ENCODE data around the gene AK1. TPM values are rescaled to one million over a fixed set of nuclear protein-coding genes. Genes with fewer than 3 reads are reported as not detected.

AK1 gene
- total and polyA plus RNA-seq, 10 of the 15 experiments (the other 5 are each of a cell fraction or from before 2014, with no cell fraction given), result 0.23 to 3.1 (median 1.8) TPM

DNA sequence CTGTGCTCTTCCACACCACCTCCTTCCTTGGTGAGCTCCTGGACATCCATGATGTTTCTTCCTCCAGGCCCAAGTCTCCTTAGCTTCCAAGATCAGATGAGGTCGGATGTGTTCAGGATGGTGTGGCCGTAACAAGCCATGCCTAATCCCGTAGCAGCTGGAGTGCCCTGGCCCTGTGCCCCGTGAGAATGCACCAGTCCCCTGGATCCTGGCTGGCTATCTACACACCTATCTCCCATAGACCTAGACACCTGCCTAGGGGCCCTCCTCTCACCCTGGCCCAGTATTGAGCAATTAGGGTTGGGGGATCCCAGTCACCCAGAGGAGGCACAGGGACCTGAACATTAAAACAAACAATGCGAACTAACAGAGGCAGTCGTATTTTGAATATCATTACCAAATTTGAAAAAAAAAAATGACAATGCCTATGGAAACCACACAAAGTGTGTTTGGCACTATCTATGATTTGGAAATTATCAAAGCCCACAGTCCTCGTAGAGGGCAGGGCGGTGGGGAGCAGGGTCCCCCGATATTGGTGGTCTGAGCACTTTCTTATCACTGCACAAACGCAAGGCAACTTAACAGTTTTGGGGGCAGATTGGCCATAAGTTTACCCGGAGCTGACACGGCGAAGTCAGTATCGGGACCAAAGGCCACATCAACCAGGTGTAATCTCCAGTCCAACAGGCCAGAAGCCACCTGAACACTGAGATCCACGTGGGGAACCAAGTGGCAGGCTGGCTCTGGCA lies 36.2 kb downstream of the AK1 start:
- TF ChIP-seq CBX3 (IDR thresholded peaks at IDR 0.05; ENCODE audit: borderline replicate concordance, low read depth) (no peak), FOXK2 (IDR thresholded peaks at IDR 0.05) (no peak), HDGF (IDR thresholded peaks at IDR 0.05) (no peak), JUND (IDR thresholded peaks at IDR 0.05; ENCODE audit: low read depth, low read length) (no peak), RFX5 (IDR thresholded peaks at IDR 0.05; ENCODE audit: low read depth, low read length) (no peak), SIN3A (IDR thresholded peaks at IDR 0.05; ENCODE audit: low read depth, low read length) (no peak), NFYA (IDR thresholded peaks at IDR 0.05; ENCODE audit: borderline replicate concordance, low read depth, low read length) (no peak)
- TF ChIP-seq, protein P1, sequence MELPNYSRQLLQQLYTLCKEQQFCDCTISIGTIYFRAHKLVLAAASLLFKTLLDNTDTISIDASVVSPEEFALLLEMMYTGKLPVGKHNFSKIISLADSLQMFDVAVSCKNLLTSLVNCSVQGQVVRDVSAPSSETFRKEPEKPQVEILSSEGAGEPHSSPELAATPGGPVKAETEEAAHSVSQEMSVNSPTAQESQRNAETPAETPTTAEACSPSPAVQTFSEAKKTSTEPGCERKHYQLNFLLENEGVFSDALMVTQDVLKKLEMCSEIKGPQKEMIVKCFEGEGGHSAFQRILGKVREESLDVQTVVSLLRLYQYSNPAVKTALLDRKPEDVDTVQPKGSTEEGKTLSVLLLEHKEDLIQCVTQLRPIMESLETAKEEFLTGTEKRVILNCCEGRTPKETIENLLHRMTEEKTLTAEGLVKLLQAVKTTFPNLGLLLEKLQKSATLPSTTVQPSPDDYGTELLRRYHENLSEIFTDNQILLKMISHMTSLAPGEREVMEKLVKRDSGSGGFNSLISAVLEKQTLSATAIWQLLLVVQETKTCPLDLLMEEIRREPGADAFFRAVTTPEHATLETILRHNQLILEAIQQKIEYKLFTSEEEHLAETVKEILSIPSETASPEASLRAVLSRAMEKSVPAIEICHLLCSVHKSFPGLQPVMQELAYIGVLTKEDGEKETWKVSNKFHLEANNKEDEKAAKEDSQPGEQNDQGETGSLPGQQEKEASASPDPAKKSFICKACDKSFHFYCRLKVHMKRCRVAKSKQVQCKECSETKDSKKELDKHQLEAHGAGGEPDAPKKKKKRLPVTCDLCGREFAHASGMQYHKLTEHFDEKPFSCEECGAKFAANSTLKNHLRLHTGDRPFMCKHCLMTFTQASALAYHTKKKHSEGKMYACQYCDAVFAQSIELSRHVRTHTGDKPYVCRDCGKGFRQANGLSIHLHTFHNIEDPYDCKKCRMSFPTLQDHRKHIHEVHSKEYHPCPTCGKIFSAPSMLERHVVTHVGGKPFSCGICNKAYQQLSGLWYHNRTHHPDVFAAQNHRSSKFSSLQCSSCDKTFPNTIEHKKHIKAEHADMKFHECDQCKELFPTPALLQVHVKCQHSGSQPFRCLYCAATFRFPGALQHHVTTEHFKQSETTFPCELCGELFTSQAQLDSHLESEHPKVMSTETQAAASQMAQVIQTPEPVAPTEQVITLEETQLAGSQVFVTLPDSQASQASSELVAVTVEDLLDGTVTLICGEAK (IDR thresholded peaks at IDR 0.05; ENCODE audit: borderline replicate concordance), result no peak
- ChIA-PET CTCF (no interaction called here), RAD21 (ENCODE audit: unreplicated experiment) (no interaction called here), POLR2A (no interaction called here), SMC1A (ENCODE audit: uncharacterized antibody, unreplicated experiment) (no interaction called here)
- no peak for DNase-seq (ENCODE audit: low read depth, low spot score)
- Histone ChIP-seq H4K20me1 (ENCODE audit: control insufficient read depth, insufficient read depth) (no peaks in the 10 kb centered on the region), H3K4me1 (ENCODE audit: control insufficient read depth, insufficient read depth, low read length) (no peaks in the 10 kb centered on the region; the same call in 1 of the 2 replicates), H3K4me2 (ENCODE audit: control insufficient read depth, insufficient read depth) (no peak overlapping the region), H3K27me3 (replicated peaks in 1 of 2; ENCODE audit: control insufficient read depth in 2 of 2, insufficient read depth in 2 of 2, low read length in 1 of 2) (no peaks in the 10 kb centered on the region; a peak in 1 of 4 replicates), H3K9me3 (replicated peaks; ENCODE audit: control insufficient read depth, insufficient read depth, low read length) (no peaks in the 10 kb centered on the region), H3K9ac (ENCODE audit: control insufficient read depth, insufficient read depth, low read length) (no peak overlapping the region), H3K36me3 (ENCODE audit: control insufficient read depth in 2 of 2, insufficient read depth in 2 of 2, low read length in 1 of 2) (no peaks in the 10 kb centered on the region), H3K79me2 (ENCODE audit: control insufficient read depth, insufficient read depth, low read length) (no peaks in the 10 kb centered on the region), H3K4me3 (no peak overlapping the region), H2AFZ (ENCODE audit: control insufficient read depth, low read depth, low read length) (no peak overlapping the region), H3K27ac (ENCODE audit: control insufficient read depth, insufficient read depth) (no peak overlapping the region)
- intact Hi-C loops (cut with micrococcal nuclease; ENCODE audit: unreplicated experiment) (no loop called here), in situ Hi-C loops (cut with MboI) (no loop called here)
- ATAC-seq, result no peak
- no peak for FAIRE-seq
- 49% methylated on average over 15 of the region's 15 CpGs for WGBS (ENCODE audit: insufficient coverage, insufficient replicate concordance, low lambda C conversion rate, missing lambda C conversion rate)
- BruUV-seq (replicated peaks), result no TSS peak

Measured in GM12878 (cell line).